WTC11 (cell line): Measurements from ENCODE around the gene ZMYM1. TPM values are rescaled to one million over a fixed set of nuclear protein-coding genes. Genes with fewer than 3 reads are reported as not detected.

Experiments
- ATAC-seq: fragments of 200-7000 bp; cut with Tn5 transposase; 2 replicates; pipeline ENCODE4 v1.10.0; 2021; ENCODE audit warnings: mild to moderate bottlenecking, moderate library complexity
- CTCF ChIA-PET: fragments of 300-600 bp; sonication (Branson Sonifier 250); formaldehyde crosslinking; loops from one replicate; lab custom pipeline; 2021; ENCODE audit warnings: antibody characterized with exemption; lab: Charles Lee
- POLR2A ChIA-PET: fragments of 350-600 bp; sonication (Branson Sonifier 250); formaldehyde crosslinking; loops from one replicate; lab custom pipeline; 2021; ENCODE audit warnings: antibody characterized with exemption; lab: Charles Lee
- DNase-seq: peaks from one replicate; pipeline ENCODE4 v3.0.0; 2021; ENCODE audit warnings: low spot score
- H3K27ac Mint-ChIP-seq: 2 replicates; pipeline ENCODE4 v1.8.0; 2021; ENCODE audit warnings: mixed read lengths
- H3K27me3 Mint-ChIP-seq: 2 replicates; pipeline ENCODE4 v1.8.0; 2021; ENCODE audit warnings: low read depth, mild to moderate bottlenecking, moderate library complexity, mixed read lengths
- H3K36me3 Mint-ChIP-seq: 2 replicates; pipeline ENCODE4 v1.8.0; 2021; ENCODE audit warnings: mixed read lengths
- H3K4me1 Mint-ChIP-seq: 2 replicates; pipeline ENCODE4 v1.8.0; 2022; ENCODE audit warnings: mixed read lengths
- H3K4me3 Mint-ChIP-seq: 2 replicates; pipeline ENCODE4 v1.8.0; 2021; ENCODE audit warnings: mild to moderate bottlenecking, moderate library complexity, mixed read lengths
- H3K9me3 Mint-ChIP-seq: 2 replicates; pipeline ENCODE4 v1.8.0; 2021; ENCODE audit warnings: mixed read lengths
- ELF4 ChIP-seq: sonication (generic); formaldehyde crosslinking; IDR thresholded peaks from 2 replicates; pipeline ENCODE4 v1.8.1; 2022; ENCODE audit warnings: low read depth, mild to moderate bottlenecking, moderate library complexity, missing genetic modification reagents
- FOXK1 ChIP-seq: sonication (generic); formaldehyde crosslinking; IDR thresholded peaks from 2 replicates; pipeline ENCODE4 v1.8.0; 2022; ENCODE audit warnings: mild to moderate bottlenecking, moderate library complexity, missing genetic modification reagents
- GABPB1 ChIP-seq: sonication (generic); formaldehyde crosslinking; IDR thresholded peaks from 2 replicates; pipeline ENCODE4 v1.8.1; 2023; ENCODE audit warnings: mild to moderate bottlenecking, missing genetic modification reagents
- IRF2 ChIP-seq: sonication (generic); formaldehyde crosslinking; IDR thresholded peaks from 2 replicates; pipeline ENCODE4 v1.8.0; 2022; ENCODE audit warnings: low read depth, missing genetic modification reagents, borderline replicate concordance
- MYBL2 ChIP-seq: sonication (generic); formaldehyde crosslinking; IDR thresholded peaks from 2 replicates; pipeline ENCODE4 v1.8.1; 2023; ENCODE audit warnings: mild to moderate bottlenecking, moderate library complexity, missing genetic modification reagents
- SMAD3 ChIP-seq: sonication (generic); formaldehyde crosslinking; IDR thresholded peaks from 2 replicates; pipeline ENCODE4 v1.8.0; 2022; ENCODE audit warnings: missing genetic modification reagents, mild to moderate bottlenecking, borderline replicate concordance
- SOX15 ChIP-seq: fragments of 250-450 bp; sonication (Bioruptor Pico); IDR thresholded peaks from 2 replicates; pipeline ENCODE4 v1.9.0; 2021; ENCODE audit warnings: mild to moderate bottlenecking
- TCF7 ChIP-seq: sonication (generic); formaldehyde crosslinking; IDR thresholded peaks from 2 replicates; pipeline ENCODE4 v1.8.0; 2022; ENCODE audit warnings: mild to moderate bottlenecking, low read depth, missing genetic modification reagents, moderate library complexity
- ZNF138 ChIP-seq: sonication (generic); formaldehyde crosslinking; conservative IDR thresholded peaks from 2 replicates; pipeline ENCODE4 v1.8.1; 2022; ENCODE audit warnings: mild to moderate bottlenecking, moderate library complexity, missing genetic modification reagents
- ZNF219 ChIP-seq: sonication (generic); formaldehyde crosslinking; IDR thresholded peaks from 2 replicates; pipeline ENCODE4 v1.8.0; 2023; ENCODE audit warnings: missing genetic modification reagents, mild to moderate bottlenecking, borderline replicate concordance
- ZNF416 ChIP-seq: fragments of 250-450 bp; sonication (Bioruptor Pico); IDR thresholded peaks from 2 replicates; pipeline ENCODE4 v1.9.0; 2021; ENCODE audit warnings: mild to moderate bottlenecking, inconsistent platforms
- total RNA-seq: library from RNA; stranded (reverse); gene quantifications from 3 replicates; pipeline ENCODE4 v1.2.3, GENCODE V29; 2021
- TF ChIP-seq, protein P1 (sequence below): sonication (generic); formaldehyde crosslinking; IDR thresholded peaks from 2 replicates; pipeline ENCODE4 v1.8.1; 2022; ENCODE audit warnings: missing genetic modification reagents, borderline replicate concordance
- TF ChIP-seq, protein P2 (sequence below): fragments of 250-450 bp; sonication (Bioruptor Pico); IDR thresholded peaks from 2 replicates; pipeline ENCODE4 v1.8.0; 2021; ENCODE audit warnings: mild to moderate bottlenecking
- TF ChIP-seq, protein P3 (sequence below): sonication (generic); formaldehyde crosslinking; IDR thresholded peaks from 2 replicates; pipeline ENCODE4 v1.8.1; 2022; ENCODE audit warnings: mild to moderate bottlenecking, moderate library complexity, missing genetic modification reagents
- TF ChIP-seq, protein P4 (sequence below): sonication (generic); formaldehyde crosslinking; IDR thresholded peaks from 2 replicates; pipeline ENCODE4 v1.8.1; 2023; ENCODE audit warnings: mild to moderate bottlenecking, missing genetic modification reagents, moderate library complexity
- TF ChIP-seq, protein P5 (sequence below): fragments of 250-450 bp; sonication (Bioruptor Pico); conservative IDR thresholded peaks from 2 replicates; pipeline ENCODE4 v1.9.0; 2021; ENCODE audit warnings: mild to moderate bottlenecking
- TF ChIP-seq, protein P6 (sequence below): fragments of 250-450 bp; sonication (Bioruptor Pico); IDR thresholded peaks from 2 replicates; pipeline ENCODE4 v1.9.0; 2021; ENCODE audit warnings: mild to moderate bottlenecking, borderline replicate concordance
- TF ChIP-seq, protein P7 (sequence below): sonication (generic); formaldehyde crosslinking; IDR thresholded peaks from 2 replicates; pipeline ENCODE4 v1.8.1; 2023; ENCODE audit warnings: mild to moderate bottlenecking, moderate library complexity, missing genetic modification reagents
- TF ChIP-seq, protein P8 (sequence below): sonication (generic); formaldehyde crosslinking; IDR thresholded peaks from 2 replicates; pipeline ENCODE4 v1.8.1; 2022; ENCODE audit warnings: low read depth, missing genetic modification reagents, borderline replicate concordance

Gene ZMYM1
- total RNA-seq, 1 experiment from 2014 or later: 38.5 TPM

DNA sequence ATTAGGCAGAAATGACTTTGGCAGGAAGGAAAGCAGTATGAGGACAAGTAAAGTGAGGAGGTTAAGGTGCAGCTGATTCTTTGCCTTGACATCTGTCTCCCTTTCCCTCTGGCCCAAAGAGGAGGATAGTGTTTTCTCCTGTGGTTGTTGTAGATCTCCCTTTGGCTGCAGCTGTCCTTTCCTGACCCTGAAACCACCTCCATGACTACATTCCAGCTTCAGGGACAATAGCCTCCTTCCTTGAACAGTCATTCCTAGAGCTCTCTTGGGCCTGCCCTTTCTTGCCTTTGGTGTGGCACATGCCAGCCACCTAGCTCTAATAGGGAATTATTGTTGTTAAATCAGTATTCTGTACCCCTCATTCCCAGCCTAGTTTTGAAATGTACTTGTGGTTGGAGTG lies 6.2 kb downstream of the ZMYM1 start (continued):
- TF ChIP-seq, protein P1, sequence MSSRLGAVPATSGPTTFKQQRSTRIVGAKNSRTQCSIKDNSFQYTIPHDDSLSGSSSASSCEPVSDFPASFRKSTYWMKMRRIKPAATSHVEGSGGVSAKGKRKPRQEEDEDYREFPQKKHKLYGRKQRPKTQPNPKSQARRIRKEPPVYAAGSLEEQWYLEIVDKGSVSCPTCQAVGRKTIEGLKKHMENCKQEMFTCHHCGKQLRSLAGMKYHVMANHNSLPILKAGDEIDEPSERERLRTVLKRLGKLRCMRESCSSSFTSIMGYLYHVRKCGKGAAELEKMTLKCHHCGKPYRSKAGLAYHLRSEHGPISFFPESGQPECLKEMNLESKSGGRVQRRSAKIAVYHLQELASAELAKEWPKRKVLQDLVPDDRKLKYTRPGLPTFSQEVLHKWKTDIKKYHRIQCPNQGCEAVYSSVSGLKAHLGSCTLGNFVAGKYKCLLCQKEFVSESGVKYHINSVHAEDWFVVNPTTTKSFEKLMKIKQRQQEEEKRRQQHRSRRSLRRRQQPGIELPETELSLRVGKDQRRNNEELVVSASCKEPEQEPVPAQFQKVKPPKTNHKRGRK: no peak
- TF ChIP-seq FOXK1 (CRISPR knock-in tag): no peak
- no peak for TF ChIP-seq GABPB1
- no peak for TF ChIP-seq TCF7 (CRISPR knock-in tag)
- TF ChIP-seq, protein P2, sequence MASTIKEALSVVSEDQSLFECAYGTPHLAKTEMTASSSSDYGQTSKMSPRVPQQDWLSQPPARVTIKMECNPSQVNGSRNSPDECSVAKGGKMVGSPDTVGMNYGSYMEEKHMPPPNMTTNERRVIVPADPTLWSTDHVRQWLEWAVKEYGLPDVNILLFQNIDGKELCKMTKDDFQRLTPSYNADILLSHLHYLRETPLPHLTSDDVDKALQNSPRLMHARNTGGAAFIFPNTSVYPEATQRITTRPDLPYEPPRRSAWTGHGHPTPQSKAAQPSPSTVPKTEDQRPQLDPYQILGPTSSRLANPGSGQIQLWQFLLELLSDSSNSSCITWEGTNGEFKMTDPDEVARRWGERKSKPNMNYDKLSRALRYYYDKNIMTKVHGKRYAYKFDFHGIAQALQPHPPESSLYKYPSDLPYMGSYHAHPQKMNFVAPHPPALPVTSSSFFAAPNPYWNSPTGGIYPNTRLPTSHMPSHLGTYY: no peak
- TF ChIP-seq, protein P3, sequence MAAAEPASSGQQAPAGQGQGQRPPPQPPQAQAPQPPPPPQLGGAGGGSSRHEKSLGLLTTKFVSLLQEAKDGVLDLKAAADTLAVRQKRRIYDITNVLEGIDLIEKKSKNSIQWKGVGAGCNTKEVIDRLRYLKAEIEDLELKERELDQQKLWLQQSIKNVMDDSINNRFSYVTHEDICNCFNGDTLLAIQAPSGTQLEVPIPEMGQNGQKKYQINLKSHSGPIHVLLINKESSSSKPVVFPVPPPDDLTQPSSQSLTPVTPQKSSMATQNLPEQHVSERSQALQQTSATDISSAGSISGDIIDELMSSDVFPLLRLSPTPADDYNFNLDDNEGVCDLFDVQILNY (CRISPR knock-in tag): no peak
- TF ChIP-seq, protein P4, sequence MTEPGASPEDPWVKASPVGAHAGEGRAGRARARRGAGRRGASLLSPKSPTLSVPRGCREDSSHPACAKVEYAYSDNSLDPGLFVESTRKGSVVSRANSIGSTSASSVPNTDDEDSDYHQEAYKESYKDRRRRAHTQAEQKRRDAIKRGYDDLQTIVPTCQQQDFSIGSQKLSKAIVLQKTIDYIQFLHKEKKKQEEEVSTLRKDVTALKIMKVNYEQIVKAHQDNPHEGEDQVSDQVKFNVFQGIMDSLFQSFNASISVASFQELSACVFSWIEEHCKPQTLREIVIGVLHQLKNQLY: no peak
- no peak for TF ChIP-seq SMAD3 (CRISPR knock-in tag)
- no peak for TF ChIP-seq IRF2 (CRISPR knock-in tag)
- TF ChIP-seq, protein P5, sequence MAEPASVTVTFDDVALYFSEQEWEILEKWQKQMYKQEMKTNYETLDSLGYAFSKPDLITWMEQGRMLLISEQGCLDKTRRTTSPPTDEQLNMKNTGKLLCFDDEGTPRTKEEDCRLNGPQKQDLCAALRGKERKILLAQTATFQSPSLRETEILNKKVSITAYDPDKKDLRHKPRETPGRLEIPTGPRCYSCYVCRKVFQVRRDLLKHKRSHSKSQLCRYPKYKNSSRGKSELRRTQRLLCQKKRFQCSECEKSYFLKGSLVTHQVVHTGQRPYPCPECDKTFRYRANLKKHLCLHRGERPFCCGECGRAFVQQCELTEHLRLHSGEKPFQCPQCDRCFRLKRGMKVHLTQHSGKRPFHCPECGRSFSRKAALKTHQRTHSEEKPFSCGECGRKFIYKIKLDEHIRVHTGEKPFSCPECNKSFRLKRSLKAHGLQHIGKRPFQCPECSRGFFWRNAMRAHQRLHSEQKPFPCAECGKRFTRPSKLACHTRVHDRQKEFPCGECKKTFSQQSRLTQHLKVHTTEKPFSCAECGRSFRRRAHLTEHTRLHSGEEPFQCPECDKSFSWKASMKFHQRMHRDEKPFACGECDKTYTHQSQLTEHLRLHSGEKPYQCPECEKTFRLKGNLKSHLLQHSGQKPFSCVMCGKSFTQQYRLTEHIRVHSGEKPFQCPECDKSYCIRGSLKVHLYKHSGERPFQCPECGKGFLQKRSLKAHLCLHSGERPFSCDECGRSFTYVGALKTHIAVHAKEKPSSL (CRISPR knock-in tag): no peak
- no peak for TF ChIP-seq ZNF219 (CRISPR knock-in tag)
- no peak for TF ChIP-seq MYBL2 (CRISPR knock-in tag)

DNA sequence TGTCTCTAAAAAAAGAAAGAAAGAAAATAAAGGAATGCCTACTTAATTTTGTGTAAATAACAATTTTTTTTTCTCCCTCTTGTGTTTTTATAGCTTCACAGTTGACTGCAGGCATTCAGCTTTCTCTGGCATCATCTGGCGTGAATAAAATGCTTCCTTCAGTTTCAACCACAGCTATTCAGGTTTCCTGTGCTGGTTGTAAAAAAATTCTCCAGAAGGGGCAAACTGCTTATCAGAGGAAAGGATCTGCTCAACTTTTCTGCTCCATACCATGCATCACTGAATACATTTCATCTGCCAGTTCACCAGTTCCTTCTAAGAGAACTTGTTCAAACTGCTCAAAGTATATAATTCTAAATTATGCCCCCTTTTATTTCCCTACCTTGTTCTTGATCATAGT lies 18.0 kb downstream of the ZMYM1 start:
- TF ChIP-seq SOX15 (CRISPR knock-in tag) (no peak), ZNF416 (CRISPR knock-in tag) (no peak), ELF4 (CRISPR knock-in tag) (no peak)
- TF ChIP-seq, all 79 proteins: peak for 0
- Mint-ChIP-seq H3K9me3 (no peaks in the 10 kb centered on the region), H3K4me3 (no peak overlapping the region), H3K4me1 (peaks cover 6% of the 10 kb centered on the region), H3K27ac (no peak overlapping the region), H3K27me3 (no peaks in the 10 kb centered on the region), H3K36me3 (peaks cover 62% of the 10 kb centered on the region)
- CTCF ChIA-PET: no interaction called here
- POLR2A ChIA-PET: no interaction called here
- ATAC-seq: no peak
- DNase-seq: no peak

DNA sequence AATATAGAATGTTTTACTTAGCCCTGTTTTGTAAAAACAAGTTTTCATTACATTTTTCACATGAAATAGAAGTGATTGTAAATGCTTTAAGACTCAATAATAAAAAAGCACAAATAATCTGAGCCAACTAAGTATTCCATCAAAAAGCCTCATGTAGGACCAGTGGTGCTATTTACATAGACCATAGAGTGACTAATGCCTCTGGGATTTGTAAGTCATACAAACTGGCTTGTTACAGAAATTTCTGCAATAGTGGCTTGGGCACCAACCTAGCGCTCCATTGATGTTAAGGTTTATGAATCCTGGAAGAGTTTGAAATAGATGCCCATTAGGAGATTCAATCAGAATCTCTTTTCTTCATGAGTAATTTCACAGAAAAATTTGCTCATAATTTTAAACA lies 31.9 kb downstream of the ZMYM1 start:
- no peaks in the 10 kb centered on the region for H3K4me1 Mint-ChIP-seq
- peaks cover 52% of the 10 kb centered on the region for H3K36me3 Mint-ChIP-seq
- no peak overlapping the region for H3K4me3 Mint-ChIP-seq
- no peak for ATAC-seq
- POLR2A ChIA-PET: no interaction called here
- CTCF ChIA-PET: no interaction called here
- H3K27ac Mint-ChIP-seq: no peak overlapping the region
- no peaks in the 10 kb centered on the region for H3K9me3 Mint-ChIP-seq
- no peaks in the 10 kb centered on the region for H3K27me3 Mint-ChIP-seq
- no peak for DNase-seq
- TF ChIP-seq, protein P6, sequence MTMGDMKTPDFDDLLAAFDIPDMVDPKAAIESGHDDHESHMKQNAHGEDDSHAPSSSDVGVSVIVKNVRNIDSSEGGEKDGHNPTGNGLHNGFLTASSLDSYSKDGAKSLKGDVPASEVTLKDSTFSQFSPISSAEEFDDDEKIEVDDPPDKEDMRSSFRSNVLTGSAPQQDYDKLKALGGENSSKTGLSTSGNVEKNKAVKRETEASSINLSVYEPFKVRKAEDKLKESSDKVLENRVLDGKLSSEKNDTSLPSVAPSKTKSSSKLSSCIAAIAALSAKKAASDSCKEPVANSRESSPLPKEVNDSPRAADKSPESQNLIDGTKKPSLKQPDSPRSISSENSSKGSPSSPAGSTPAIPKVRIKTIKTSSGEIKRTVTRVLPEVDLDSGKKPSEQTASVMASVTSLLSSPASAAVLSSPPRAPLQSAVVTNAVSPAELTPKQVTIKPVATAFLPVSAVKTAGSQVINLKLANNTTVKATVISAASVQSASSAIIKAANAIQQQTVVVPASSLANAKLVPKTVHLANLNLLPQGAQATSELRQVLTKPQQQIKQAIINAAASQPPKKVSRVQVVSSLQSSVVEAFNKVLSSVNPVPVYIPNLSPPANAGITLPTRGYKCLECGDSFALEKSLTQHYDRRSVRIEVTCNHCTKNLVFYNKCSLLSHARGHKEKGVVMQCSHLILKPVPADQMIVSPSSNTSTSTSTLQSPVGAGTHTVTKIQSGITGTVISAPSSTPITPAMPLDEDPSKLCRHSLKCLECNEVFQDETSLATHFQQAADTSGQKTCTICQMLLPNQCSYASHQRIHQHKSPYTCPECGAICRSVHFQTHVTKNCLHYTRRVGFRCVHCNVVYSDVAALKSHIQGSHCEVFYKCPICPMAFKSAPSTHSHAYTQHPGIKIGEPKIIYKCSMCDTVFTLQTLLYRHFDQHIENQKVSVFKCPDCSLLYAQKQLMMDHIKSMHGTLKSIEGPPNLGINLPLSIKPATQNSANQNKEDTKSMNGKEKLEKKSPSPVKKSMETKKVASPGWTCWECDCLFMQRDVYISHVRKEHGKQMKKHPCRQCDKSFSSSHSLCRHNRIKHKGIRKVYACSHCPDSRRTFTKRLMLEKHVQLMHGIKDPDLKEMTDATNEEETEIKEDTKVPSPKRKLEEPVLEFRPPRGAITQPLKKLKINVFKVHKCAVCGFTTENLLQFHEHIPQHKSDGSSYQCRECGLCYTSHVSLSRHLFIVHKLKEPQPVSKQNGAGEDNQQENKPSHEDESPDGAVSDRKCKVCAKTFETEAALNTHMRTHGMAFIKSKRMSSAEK (CRISPR knock-in tag): no peak
- TF ChIP-seq, protein P7, sequence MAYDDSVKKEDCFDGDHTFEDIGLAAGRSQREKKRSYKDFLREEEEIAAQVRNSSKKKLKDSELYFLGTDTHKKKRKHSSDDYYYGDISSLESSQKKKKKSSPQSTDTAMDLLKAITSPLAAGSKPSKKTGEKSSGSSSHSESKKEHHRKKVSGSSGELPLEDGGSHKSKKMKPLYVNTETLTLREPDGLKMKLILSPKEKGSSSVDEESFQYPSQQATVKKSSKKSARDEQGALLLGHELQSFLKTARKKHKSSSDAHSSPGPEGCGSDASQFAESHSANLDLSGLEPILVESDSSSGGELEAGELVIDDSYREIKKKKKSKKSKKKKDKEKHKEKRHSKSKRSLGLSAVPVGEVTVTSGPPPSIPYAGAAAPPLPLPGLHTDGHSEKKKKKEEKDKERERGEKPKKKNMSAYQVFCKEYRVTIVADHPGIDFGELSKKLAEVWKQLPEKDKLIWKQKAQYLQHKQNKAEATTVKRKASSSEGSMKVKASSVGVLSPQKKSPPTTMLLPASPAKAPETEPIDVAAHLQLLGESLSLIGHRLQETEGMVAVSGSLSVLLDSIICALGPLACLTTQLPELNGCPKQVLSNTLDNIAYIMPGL: no peak
- TF ChIP-seq ZNF138 (CRISPR knock-in tag): no peak
- TF ChIP-seq, protein P8, sequence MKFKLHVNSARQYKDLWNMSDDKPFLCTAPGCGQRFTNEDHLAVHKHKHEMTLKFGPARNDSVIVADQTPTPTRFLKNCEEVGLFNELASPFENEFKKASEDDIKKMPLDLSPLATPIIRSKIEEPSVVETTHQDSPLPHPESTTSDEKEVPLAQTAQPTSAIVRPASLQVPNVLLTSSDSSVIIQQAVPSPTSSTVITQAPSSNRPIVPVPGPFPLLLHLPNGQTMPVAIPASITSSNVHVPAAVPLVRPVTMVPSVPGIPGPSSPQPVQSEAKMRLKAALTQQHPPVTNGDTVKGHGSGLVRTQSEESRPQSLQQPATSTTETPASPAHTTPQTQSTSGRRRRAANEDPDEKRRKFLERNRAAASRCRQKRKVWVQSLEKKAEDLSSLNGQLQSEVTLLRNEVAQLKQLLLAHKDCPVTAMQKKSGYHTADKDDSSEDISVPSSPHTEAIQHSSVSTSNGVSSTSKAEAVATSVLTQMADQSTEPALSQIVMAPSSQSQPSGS (CRISPR knock-in tag): no peak
